CD8-positive, alpha-beta memory T cell (primary cell): Measurements from ENCODE around the gene SMC3. TPM values are rescaled to one million over a fixed set of nuclear protein-coding genes. Genes with fewer than 3 reads are reported as not detected.
"Not testable (repeated sequence)": the region's sequence is repeated elsewhere in the genome, so short reads cannot be mapped to it uniquely, and the experiment has no call there.

Source experiments
- CTCF ChIA-PET: fragments of 350-600 bp; sonication (Branson Sonifier 250); formaldehyde crosslinking; loops from one replicate; lab custom pipeline; 2021; ENCODE audit warnings: antibody characterized with exemption; lab: Charles Lee
- POLR2A ChIA-PET: fragments of 350-600 bp; sonication (Branson Sonifier 250); formaldehyde crosslinking; loops from one replicate; lab custom pipeline; 2021; ENCODE audit warnings: antibody characterized with exemption; lab: Charles Lee
- DNase-seq, 5 donors: peaks; one replicate each; pipeline versions ENCODE4 v3.0.0 to v3.0.0-alpha.2; 2020 to 2022; ENCODE audit warnings: mixed read lengths in 1 of 5
- H3K27ac ChIP-seq: one replicate; pipeline ENCODE4 v1.7.0; 2013; ENCODE audit warnings: low read depth, mild to moderate bottlenecking, low read length, moderate library complexity
- H3K27me3 ChIP-seq: 2 replicates; pipeline ENCODE4 v1.7.0; 2013; ENCODE audit warnings: low read length, mild to moderate bottlenecking; ENCODE audit not compliant: insufficient read depth, poor library complexity, severe bottlenecking
- H3K36me3 ChIP-seq: 2 replicates; pipeline ENCODE4 v1.7.0; 2013; ENCODE audit warnings: mild to moderate bottlenecking, low read length, moderate library complexity; ENCODE audit not compliant: insufficient read depth
- H3K4me1 ChIP-seq: 2 replicates; pipeline ENCODE4 v1.7.0; 2013; ENCODE audit warnings: mild to moderate bottlenecking, low read length, moderate library complexity; ENCODE audit not compliant: insufficient read depth
- H3K4me3 ChIP-seq: 2 replicates; pipeline ENCODE4 v1.7.0; 2013; ENCODE audit warnings: mild to moderate bottlenecking, low read length
- H3K9me3 ChIP-seq: 2 replicates; pipeline ENCODE4 v1.7.0; 2013; ENCODE audit warnings: mild to moderate bottlenecking, low read length
- H3K27ac Mint-ChIP-seq, 8 donors: one replicate each; pipeline ENCODE4 v1.8.0; 2020 to 2021; ENCODE audit warnings: mixed read lengths in 8 of 8, mild to moderate bottlenecking in 6 of 8, inconsistent platforms in 3 of 8, moderate library complexity in 3 of 8
- H3K27me3 Mint-ChIP-seq, 2 donors: one replicate each; pipeline ENCODE4 v1.8.0; 2020 to 2021; ENCODE audit warnings: mixed read lengths in 2 of 2, mild to moderate bottlenecking in 1 of 2, moderate library complexity in 1 of 2
- H3K36me3 Mint-ChIP-seq, 3 donors: one replicate each; pipeline ENCODE4 v1.8.0; 2020 to 2021; ENCODE audit warnings: mixed read lengths in 3 of 3, inconsistent platforms in 1 of 3, mild to moderate bottlenecking in 1 of 3
- H3K4me1 Mint-ChIP-seq, 3 donors: one replicate each; pipeline ENCODE4 v1.8.0; 2020 to 2021; ENCODE audit warnings: mixed read lengths in 3 of 3, inconsistent platforms in 1 of 3, mild to moderate bottlenecking in 1 of 3
- H3K4me3 Mint-ChIP-seq, 7 donors: one replicate each; pipeline ENCODE4 v1.8.0; 2020 to 2021; ENCODE audit warnings: mixed read lengths in 7 of 7, mild to moderate bottlenecking in 6 of 7, moderate library complexity in 4 of 7, inconsistent platforms in 2 of 7
- H3K9me3 Mint-ChIP-seq, 5 donors: one replicate each; pipeline ENCODE4 v1.8.0; 2020 to 2022; ENCODE audit warnings: mixed read lengths in 5 of 5, mild to moderate bottlenecking in 3 of 5, moderate library complexity in 2 of 5, inconsistent platforms in 1 of 5
- polyA plus RNA-seq: library from polyadenylated mRNA; unstranded; fragments of 300-500 nt; fragmentation: Illumina TruSeq; gene quantifications from one replicate; pipeline ENCODE4 v1.2.3, GENCODE V29; 2021
- total RNA-seq, 2 experiments: library from RNA; stranded (reverse); gene quantifications; one replicate each; pipeline ENCODE4 v1.2.3, GENCODE V29; 2021

SMC3 gene
- total and polyA plus RNA-seq, 3 experiments from 2014 or later: 77.7 to 102 (median 77.9) TPM

DNA sequence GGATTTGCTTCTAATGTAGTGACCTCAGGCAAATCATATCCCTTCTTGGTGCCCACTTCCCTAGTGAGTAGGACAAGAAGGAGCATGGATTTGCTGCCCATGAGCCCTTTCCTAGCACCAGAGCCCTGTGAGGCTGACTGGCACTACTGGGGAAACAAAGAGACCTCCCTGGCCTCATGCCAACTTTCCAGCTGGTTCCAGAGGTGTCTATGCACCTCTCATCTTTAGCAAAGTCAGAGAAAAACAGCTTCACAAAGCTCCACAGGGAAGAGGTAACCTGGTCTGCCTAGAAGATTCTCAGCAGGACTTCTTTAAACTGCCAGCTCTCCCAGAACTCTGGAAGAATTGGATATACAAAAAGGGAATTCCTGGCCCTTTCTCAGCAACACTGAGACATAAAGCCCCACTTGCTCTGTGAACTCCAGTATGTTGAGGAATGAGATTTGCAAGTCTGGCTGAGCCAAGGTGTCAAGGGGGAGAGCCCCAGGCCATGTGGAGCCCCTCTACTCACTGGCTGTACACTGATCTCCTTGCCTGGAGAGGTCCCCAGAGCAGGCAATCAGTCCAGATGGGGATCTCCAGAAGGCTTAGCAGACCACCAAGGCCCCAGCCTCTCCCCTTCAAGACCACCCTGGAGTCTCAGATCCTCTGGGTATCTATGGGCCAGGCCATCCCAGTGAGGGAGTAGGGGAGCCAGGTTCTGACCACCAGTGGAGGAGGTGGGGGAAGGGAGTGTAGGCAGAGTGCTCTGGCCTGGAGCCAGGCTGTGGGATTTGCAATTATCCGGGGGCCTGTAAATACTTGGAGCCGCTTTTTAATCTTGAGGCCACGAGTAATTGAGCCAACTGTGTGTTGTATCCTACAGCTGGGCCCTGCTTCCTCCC, 52.3 kb downstream of the SMC3 start:
- H3K27me3 Mint-ChIP-seq: peaks cover 3 to 7% of the 10 kb centered on the region in 2 donors
- CTCF ChIA-PET: interaction anchor here (1.2 to 2.5 kb wide), 2 partner anchors 9 to 17 kb away, joined by 3 to 6 read pairs; no protein-coding TSS in a partner anchor
- H3K4me3 Mint-ChIP-seq: no peak overlapping the region
- H3K36me3 ChIP-seq: no peaks in the 10 kb centered on the region
- H3K27ac Mint-ChIP-seq: peak overlapping the region in 1 of 8 donors; percentile 24
- H3K9me3 Mint-ChIP-seq: peaks cover 0 to 8% (median 0%) of the 10 kb centered on the region in 5 donors
- H3K4me1 ChIP-seq: peaks cover 8% of the 10 kb centered on the region
- POLR2A ChIA-PET: no interaction called here
- no peaks in the 10 kb centered on the region for H3K9me3 ChIP-seq
- H3K36me3 Mint-ChIP-seq: no peaks in the 10 kb centered on the region
- H3K4me3 ChIP-seq: no peak overlapping the region
- H3K27me3 ChIP-seq: no peaks in the 10 kb centered on the region
- no peak for DNase-seq
- peaks cover 9 to 19% (median 14%) of the 10 kb centered on the region in 3 donors for H3K4me1 Mint-ChIP-seq
- no peak overlapping the region for H3K27ac ChIP-seq

- no peak for DNase-seq
- Histone ChIP-seq H3K27me3 (no peaks in the 10 kb centered on the region), H3K9me3 (no peaks in the 10 kb centered on the region), H3K4me1 (peaks cover 8% of the 10 kb centered on the region), H3K27ac (no peak overlapping the region), H3K4me3 (no peak overlapping the region), H3K36me3 (no peaks in the 10 kb centered on the region)
- Mint-ChIP-seq H3K4me1 (peaks cover 9 to 19% (median 14%) of the 10 kb centered on the region in 3 donors), H3K4me3 (no peak overlapping the region), H3K27ac (no peak overlapping the region), H3K27me3 (peaks cover 3 to 7% of the 10 kb centered on the region in 2 donors), H3K9me3 (peaks cover 0 to 8% (median 0%) of the 10 kb centered on the region in 5 donors), H3K36me3 (peaks cover 0 to 2% (median 0%) of the 10 kb centered on the region in 3 donors)
- ChIA-PET POLR2A (no interaction called here), CTCF (interaction anchor here (2.5 kb wide), 1 partner anchor 16 kb away, joined by 6 read pairs; no protein-coding TSS in a partner anchor)
These were observed 52.9 kb downstream of the SMC3 start for GRCh38 chr10:110620398-110620719.

- H3K4me3 ChIP-seq, H3K36me3 Mint-ChIP-seq, H3K27me3 ChIP-seq, DNase-seq, H3K4me3 Mint-ChIP-seq, H3K27ac Mint-ChIP-seq, H3K27ac ChIP-seq, H3K9me3 ChIP-seq, H3K9me3 Mint-ChIP-seq, H3K4me1 Mint-ChIP-seq, POLR2A ChIA-PET, H3K36me3 ChIP-seq, H3K4me1 ChIP-seq: not testable (repeated sequence)
- H3K27me3 Mint-ChIP-seq: peaks cover 7 to 10% of the 10 kb centered on the region in 2 donors
- CTCF ChIA-PET: interaction anchor here (1.0 kb wide), 2 partner anchors 13 to 49 kb away, joined by 3 to 5 read pairs; no protein-coding TSS in a partner anchor
These were observed 55.8 kb downstream of the SMC3 start for GRCh38 chr10:110623316-110623715.

DNA sequence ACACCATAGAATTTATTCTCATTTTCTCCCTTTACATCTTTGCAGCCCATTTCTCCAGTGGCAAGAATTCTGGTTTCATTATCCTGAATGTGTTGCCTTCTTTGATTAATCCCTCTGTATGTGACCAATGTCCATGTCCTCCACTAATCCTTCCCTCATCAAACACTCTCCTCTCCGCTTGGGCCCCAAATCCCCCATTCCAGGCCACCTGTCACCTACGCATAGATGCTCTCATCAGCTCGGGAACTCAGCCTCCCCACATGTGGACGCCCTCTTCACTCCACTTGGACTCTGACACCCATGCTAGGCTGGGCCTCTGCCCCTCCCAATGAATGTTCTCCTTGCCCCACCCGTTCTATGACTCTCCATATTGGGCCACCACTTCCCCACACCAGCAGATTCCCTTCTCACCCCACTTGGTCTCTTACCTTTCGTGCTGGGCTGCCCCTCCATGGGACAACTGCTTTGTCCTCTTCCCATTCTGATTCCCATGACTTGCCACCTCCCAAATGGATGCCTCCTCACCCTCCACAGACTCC, 57.9 kb downstream of the SMC3 start:
- no peak overlapping the region for H3K27ac ChIP-seq
- no peak for DNase-seq
- peaks cover 0 to 8% (median 0%) of the 10 kb centered on the region in 5 donors for H3K9me3 Mint-ChIP-seq

DNA sequence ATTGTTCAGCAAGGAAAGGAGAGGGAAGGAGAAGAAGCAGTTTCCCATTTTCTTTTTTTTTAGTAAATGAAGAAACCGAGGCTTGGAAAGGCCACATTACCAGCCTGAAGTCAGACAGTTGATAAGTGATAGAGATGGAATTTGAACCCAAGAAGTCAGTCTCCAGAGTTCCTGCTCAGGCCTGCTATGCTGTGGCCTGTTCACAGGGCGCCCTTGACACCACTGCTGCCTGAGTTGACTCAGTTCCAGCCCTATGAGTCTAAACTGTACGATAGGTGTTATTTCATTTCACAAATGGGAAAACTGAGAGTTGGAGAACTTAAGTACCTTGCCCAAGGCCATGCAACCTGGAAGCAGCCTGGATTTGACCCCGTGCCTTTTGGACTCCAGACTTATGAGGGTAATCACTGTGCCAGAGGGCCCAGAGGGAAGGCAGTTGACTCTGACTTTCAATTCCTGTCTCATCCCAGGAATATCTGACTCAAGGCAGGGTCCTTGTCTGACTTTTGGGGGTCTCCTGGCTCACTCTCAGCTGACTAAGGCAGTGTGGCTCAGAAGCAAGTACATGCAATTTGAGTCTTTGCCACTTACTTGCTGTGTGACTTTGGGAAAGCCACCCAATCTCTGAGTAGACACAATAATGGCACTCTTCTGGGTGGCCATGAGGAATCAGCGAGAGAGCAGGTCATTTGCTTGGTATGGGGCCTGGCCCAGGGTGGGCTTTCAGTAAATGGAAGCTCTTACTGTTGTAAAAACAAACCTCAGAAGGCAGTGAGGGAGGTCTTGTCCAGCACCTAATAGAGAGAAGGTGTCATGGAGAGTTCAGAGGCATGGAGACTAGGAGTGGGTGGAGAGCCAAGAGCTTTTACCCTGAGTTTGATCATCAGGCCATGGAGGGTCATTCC, 58.7 kb downstream of the SMC3 start:
- Histone ChIP-seq H3K9me3 (no peaks in the 10 kb centered on the region), H3K27ac (no peak overlapping the region), H3K36me3 (no peaks in the 10 kb centered on the region), H3K4me3 (no peak overlapping the region), H3K4me1 (no peaks in the 10 kb centered on the region), H3K27me3 (no peaks in the 10 kb centered on the region)
- no peak for DNase-seq
- Mint-ChIP-seq H3K4me3 (no peak overlapping the region), H3K27me3 (peaks cover 7 to 20% of the 10 kb centered on the region in 2 donors), H3K9me3 (peaks cover 0 to 6% (median 0%) of the 10 kb centered on the region in 5 donors), H3K27ac (no peak overlapping the region), H3K4me1 (no peaks in the 10 kb centered on the region), H3K36me3 (peaks cover 0 to 5% (median 4%) of the 10 kb centered on the region in 3 donors)
- ChIA-PET POLR2A (no interaction called here), CTCF (no interaction called here)

More for the DNA sequence above, 57.9 kb downstream of the SMC3 start:
- Mint-ChIP-seq H3K4me3 (no peak overlapping the region), H3K36me3 (peaks cover 0 to 5% (median 4%) of the 10 kb centered on the region in 3 donors), H3K4me1 (no peaks in the 10 kb centered on the region), H3K27me3 (peaks cover 7 to 20% of the 10 kb centered on the region in 2 donors), H3K27ac (no peak overlapping the region)
- ChIA-PET CTCF (no interaction called here), POLR2A (no interaction called here)
- Histone ChIP-seq H3K27me3 (no peaks in the 10 kb centered on the region), H3K36me3 (no peaks in the 10 kb centered on the region), H3K9me3 (no peaks in the 10 kb centered on the region), H3K4me1 (no peaks in the 10 kb centered on the region), H3K4me3 (no peak overlapping the region)

DNA sequence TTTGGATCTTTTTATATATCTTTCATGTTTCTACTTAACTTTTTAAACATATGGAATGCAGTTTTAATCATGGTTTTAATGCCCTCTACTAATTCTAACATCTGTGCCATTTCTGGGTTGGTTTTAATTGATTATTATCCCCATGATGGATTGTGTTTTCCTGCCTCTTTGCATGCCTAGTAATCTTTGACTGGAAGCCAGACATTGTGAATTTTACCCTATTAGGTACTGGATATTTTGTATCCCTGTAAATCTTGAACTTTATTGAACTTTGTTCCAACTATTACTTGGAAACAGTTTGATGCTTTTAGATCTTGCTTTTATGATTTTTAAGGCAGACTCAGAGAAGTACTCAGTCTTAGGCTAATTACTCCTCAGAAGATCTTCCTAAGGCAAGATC, 60.7 kb downstream of the SMC3 start:
- Histone ChIP-seq H3K36me3 (no peaks in the 10 kb centered on the region), H3K27ac (no peak overlapping the region), H3K27me3 (no peaks in the 10 kb centered on the region), H3K4me1 (no peaks in the 10 kb centered on the region), H3K9me3 (no peaks in the 10 kb centered on the region), H3K4me3 (no peak overlapping the region)
- peaks cover 7 to 20% of the 10 kb centered on the region in 2 donors for H3K27me3 Mint-ChIP-seq
- H3K4me1 Mint-ChIP-seq: no peaks in the 10 kb centered on the region
- no peaks in the 10 kb centered on the region for H3K9me3 Mint-ChIP-seq
- ChIA-PET CTCF (no interaction called here), POLR2A (no interaction called here)
- H3K27ac Mint-ChIP-seq: no peak overlapping the region
- peaks cover 0 to 5% (median 4%) of the 10 kb centered on the region in 3 donors for H3K36me3 Mint-ChIP-seq
- DNase-seq: no peak
- H3K4me3 Mint-ChIP-seq: no peak overlapping the region

- Mint-ChIP-seq H3K9me3 (no peaks in the 10 kb centered on the region), H3K27ac (no peak overlapping the region), H3K36me3 (peaks cover 0 to 5% (median 4%) of the 10 kb centered on the region in 3 donors), H3K4me1 (no peaks in the 10 kb centered on the region), H3K27me3 (peaks cover 2 to 18% of the 10 kb centered on the region in 2 donors), H3K4me3 (no peak overlapping the region)
- Histone ChIP-seq H3K4me3 (no peak overlapping the region), H3K36me3 (no peaks in the 10 kb centered on the region), H3K27ac (no peak overlapping the region), H3K4me1 (no peaks in the 10 kb centered on the region), H3K27me3 (no peaks in the 10 kb centered on the region), H3K9me3 (no peaks in the 10 kb centered on the region)
- ChIA-PET CTCF (no interaction called here), POLR2A (no interaction called here)
- DNase-seq: no peak
These were observed 62.2 kb downstream of the SMC3 start for GRCh38 chr10:110629680-110630191.
